Astrocyte (in vitro differentiated cells and primary cell): Measurements from ENCODE around the gene ABCA1.
"Not testable (repeated sequence)": the region's sequence is repeated elsewhere in the genome, so short reads cannot be mapped to it uniquely, and the experiment has no call there.

ENCODE experiments used
- CTCF ChIP-seq: IDR thresholded peaks from 2 replicates; pipeline ENCODE4 v1.5.1; 2011; ENCODE audit warnings: low read depth, mild to moderate bottlenecking, inconsistent platforms, low read length, moderate library complexity; ENCODE audit not compliant: insufficient read depth
- EZH2 ChIP-seq: IDR thresholded peaks from 2 replicates; pipeline ENCODE4 v1.6.1; 2012; ENCODE audit warnings: mild to moderate bottlenecking, low read length, inconsistent platforms; ENCODE audit not compliant: insufficient read depth

- not testable (repeated sequence) for TF ChIP-seq CTCF, EZH2
Measured at GRCh38 chr9:104855258-104855657, 72.7 kb downstream of the ABCA1 start.
